Fibroblast of skin of scalp (primary cell): ENCODE measurements around the gene GJB2.
A peak's percentile ranks its signal among the peaks of the same experiment; 100 is the strongest.

Source experiments
- DNase-seq: peaks from one replicate; pipeline ENCODE4 v3.0.0-alpha.2; 2013

Gene GJB2

GRCh38 chr13:20192158-20192835, 441 bp downstream of the GJB2 start:
- no peak for DNase-seq

- DNase-seq, result no peak
These were observed 1.2 kb downstream of the GJB2 start for GRCh38 chr13:20191311-20192157.

- peak; percentile 78 for DNase-seq
These were observed 2.0 kb downstream of the GJB2 start for GRCh38 chr13:20190481-20191310.

- DNase-seq, result no peak
These were observed 2.7 kb downstream of the GJB2 start for GRCh38 chr13:20190076-20190475.

- no peak for DNase-seq
These were observed 3.8 kb downstream of the GJB2 start for GRCh38 chr13:20188667-20189553.

- no peak for DNase-seq
These were observed 6.0 kb downstream of the GJB2 start for GRCh38 chr13:20186771-20187170.

- no peak for DNase-seq
These were observed 7.2 kb downstream of the GJB2 start for GRCh38 chr13:20185366-20186056.

- peak; percentile 75 for DNase-seq
These were observed 10.4 kb downstream of the GJB2 start for GRCh38 chr13:20182231-20182846.

- no peak for DNase-seq
These were observed 11.6 kb downstream of the GJB2 start for GRCh38 chr13:20181188-20181587.

GRCh38 chr13:20178156-20178555, 14.6 kb downstream of the GJB2 start:
- DNase-seq, result no peak

- no peak for DNase-seq
These were observed 15.5 kb downstream of the GJB2 start for GRCh38 chr13:20177049-20177831.

GRCh38 chr13:20175907-20176652, 16.7 kb downstream of the GJB2 start:
- no peak for DNase-seq

- DNase-seq, result no peak
These were observed 17.3 kb downstream of the GJB2 start for GRCh38 chr13:20175406-20175794.

GRCh38 chr13:20174656-20175405, 17.9 kb downstream of the GJB2 start:
- peak; percentile 84 for DNase-seq

- no peak for DNase-seq
These were observed 19.5 kb downstream of the GJB2 start for GRCh38 chr13:20173116-20173746.

- DNase-seq, result no peak
These were observed 21.4 kb downstream of the GJB2 start for GRCh38 chr13:20171364-20171763.

GRCh38 chr13:20170921-20171320, 21.8 kb downstream of the GJB2 start:
- DNase-seq, result no peak

GRCh38 chr13:20168396-20168795, 24.3 kb downstream of the GJB2 start:
- DNase-seq, result no peak
